G401.6 (cell line): ENCODE results near the gene VRK1.

Experiments used
- FAIRE-seq: peaks from 2 replicates; lab custom pipeline; 2012; peaks lifted over from hg19 to GRCh38; lab: Jason Lieb, UNC

The VRK1 gene

DNA sequence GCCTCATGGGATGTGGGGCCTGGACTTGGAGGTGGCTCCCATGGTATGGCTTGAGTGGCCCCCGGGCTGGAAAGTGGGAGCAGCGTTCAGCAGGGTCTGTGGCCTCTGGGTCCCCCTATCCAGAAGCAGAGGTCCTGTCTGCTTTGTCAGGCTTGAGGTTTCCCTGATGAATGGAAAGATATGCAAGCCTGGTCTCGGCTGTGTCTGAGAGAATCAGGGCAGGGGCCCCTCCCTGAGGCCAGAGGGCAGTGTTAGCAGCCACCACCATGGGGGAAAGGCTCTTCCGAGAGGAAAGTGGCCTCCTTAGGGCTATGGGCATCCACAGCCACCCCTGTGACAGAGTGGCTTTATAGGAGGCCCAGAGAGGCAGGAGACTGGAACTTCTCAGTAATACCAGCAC, 128.2 kb downstream of the VRK1 start:
- FAIRE-seq, result no peak

DNA sequence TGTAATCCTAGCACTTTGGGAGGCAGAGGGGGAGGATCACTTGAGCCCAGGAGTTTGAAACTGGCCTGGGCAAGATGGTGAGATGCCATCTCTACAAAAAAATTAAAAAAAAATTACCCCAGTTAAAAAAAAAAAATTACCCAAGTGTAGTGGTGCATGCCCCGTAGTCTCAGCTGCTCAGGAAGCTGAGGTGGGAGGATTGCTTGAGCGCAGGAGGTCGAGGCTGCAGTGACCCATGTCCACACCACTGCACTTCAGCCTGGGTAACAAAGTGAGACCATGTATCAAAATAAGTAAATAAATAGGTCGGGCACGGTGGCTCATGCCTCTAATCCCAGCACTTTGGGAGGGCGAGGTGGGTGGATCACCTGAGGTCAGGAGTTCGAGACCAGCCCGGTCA, 128.8 kb downstream of the VRK1 start:
- FAIRE-seq, result no peak

DNA sequence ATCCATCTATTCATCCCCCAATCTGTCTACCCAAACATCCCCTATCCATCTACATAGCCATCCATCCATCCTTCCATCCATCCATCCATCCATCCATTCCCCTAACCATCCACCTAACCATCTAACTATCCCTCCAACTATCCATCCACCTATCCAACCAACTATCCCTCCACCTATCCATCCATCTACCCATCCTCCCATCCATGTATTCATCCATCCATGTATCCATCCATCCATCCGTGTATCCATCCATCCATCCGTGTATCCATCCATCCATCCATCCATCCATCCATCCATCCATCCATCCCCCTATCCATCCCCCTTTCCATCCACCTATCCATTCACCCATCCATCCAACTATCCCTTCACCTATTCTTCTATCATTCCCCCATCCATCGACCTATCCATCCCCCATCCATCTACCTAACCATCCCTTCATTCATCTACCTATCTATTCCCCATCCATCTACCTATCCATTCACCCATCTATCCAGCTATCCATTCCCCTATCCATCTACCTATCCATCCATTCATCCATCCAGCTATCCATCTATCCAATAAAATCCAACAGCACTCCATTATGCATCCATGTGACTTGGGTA, 131.7 kb downstream of the VRK1 start:
- no peak for FAIRE-seq

DNA sequence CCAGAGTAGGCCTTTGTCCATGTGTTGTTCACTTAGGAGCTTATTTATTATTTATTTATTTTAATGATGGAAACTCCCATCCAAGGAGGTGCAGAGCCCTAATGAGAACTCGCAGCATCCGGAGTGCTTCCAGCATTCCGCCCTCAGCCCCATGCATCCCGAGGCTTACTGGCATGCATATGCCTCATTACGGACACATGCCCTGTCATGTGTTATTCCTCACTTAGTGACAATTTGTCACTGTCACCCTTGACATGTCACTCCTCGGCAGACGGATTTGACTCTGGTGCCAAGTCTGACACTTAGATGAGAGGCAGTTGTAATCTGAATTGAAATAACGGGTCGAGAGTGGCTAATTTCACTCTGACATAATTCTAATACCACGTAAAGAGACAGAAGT, 132.8 kb downstream of the VRK1 start:
- no peak for FAIRE-seq

DNA sequence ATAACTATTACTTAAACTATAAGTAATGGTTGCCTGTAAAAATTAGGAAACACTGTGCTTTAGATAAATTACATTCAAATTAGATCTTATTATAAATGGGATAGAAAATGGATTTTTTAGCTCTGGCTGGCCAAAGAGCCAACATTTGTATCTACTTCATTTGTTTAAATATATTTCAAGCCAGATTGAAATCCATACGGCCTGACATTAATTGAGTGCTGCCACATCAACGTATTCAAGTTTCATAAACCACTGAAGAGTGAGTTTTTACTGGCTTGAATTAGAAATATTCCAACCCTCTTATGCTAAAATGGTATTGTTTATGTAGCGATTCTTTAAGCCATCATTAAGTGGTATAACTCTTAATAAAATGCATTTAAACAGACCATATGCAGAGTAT, 133.3 kb downstream of the VRK1 start:
- no peak for FAIRE-seq
